BE2C (cell line): ENCODE results near the gene LRRC7.

ENCODE experiments used
- DNase-seq: peaks from one replicate; pipeline ENCODE4 v3.0.0-alpha.2; 2020
- H3K27me3 ChIP-seq: fragments of 250-450 bp; sonication (Bioruptor Pico); 2 replicates; pipeline ENCODE4 v1.5.1; 2020; ENCODE audit warnings: mild to moderate bottlenecking
- H3K36me3 ChIP-seq: fragments of 250-450 bp; sonication (Bioruptor Pico); 2 replicates; pipeline ENCODE4 v1.5.1; 2020; ENCODE audit warnings: mild to moderate bottlenecking
- H3K4me1 ChIP-seq: fragments of 250-450 bp; sonication (Bioruptor Pico); 2 replicates; pipeline ENCODE4 v1.5.1; 2020
- H3K4me3 ChIP-seq: 2 replicates; pipeline ENCODE4 v1.5.1; 2011; ENCODE audit warnings: low read depth, low read length
- H3K9me3 ChIP-seq: fragments of 250-450 bp; sonication (Bioruptor Pico); 2 replicates; pipeline ENCODE4 v1.5.1; 2020
- CTCF ChIP-seq: IDR thresholded peaks from 2 replicates; pipeline ENCODE4 v1.5.1; 2012; ENCODE audit warnings: mild to moderate bottlenecking, low read depth, low read length

Gene LRRC7

GRCh38 chr1:69643266-69643665, 75.5 kb downstream of the LRRC7 start:
- TF ChIP-seq CTCF, result no peak
- H3K36me3 ChIP-seq, result no peaks in the 10 kb centered on the region
- H3K9me3 ChIP-seq, result no peaks in the 10 kb centered on the region
- H3K27me3 ChIP-seq, result no peaks in the 10 kb centered on the region
- DNase-seq, result no peak
- no peak overlapping the region for H3K4me3 ChIP-seq
- H3K4me1 ChIP-seq, result no peaks in the 10 kb centered on the region

- Histone ChIP-seq H3K36me3 (no peaks in the 10 kb centered on the region), H3K4me3 (no peak overlapping the region), H3K27me3 (no peaks in the 10 kb centered on the region), H3K4me1 (no peaks in the 10 kb centered on the region), H3K9me3 (no peaks in the 10 kb centered on the region)
- no peak for TF ChIP-seq CTCF
- no peak for DNase-seq
Observed at GRCh38 chr1:69645477-69645876, 77.8 kb downstream of the LRRC7 start.

- H3K4me3 ChIP-seq, result no peak overlapping the region
- no peak for TF ChIP-seq CTCF
- no peaks in the 10 kb centered on the region for H3K27me3 ChIP-seq
- no peaks in the 10 kb centered on the region for H3K9me3 ChIP-seq
- H3K4me1 ChIP-seq, result no peaks in the 10 kb centered on the region
- DNase-seq, result no peak
- H3K36me3 ChIP-seq, result no peaks in the 10 kb centered on the region
Observed at GRCh38 chr1:69648486-69648885, 80.8 kb downstream of the LRRC7 start.

GRCh38 chr1:69649383-69649990, 81.8 kb downstream of the LRRC7 start:
- Histone ChIP-seq H3K9me3 (no peaks in the 10 kb centered on the region), H3K27me3 (no peaks in the 10 kb centered on the region), H3K4me3 (no peak overlapping the region), H3K4me1 (no peaks in the 10 kb centered on the region), H3K36me3 (no peaks in the 10 kb centered on the region)
- no peak for TF ChIP-seq CTCF
- DNase-seq, result no peak

- Histone ChIP-seq H3K9me3 (no peaks in the 10 kb centered on the region), H3K36me3 (no peaks in the 10 kb centered on the region), H3K4me3 (no peak overlapping the region), H3K27me3 (no peaks in the 10 kb centered on the region), H3K4me1 (no peaks in the 10 kb centered on the region)
- TF ChIP-seq CTCF, result no peak
- DNase-seq, result no peak
Observed at GRCh38 chr1:69650779-69651178, 83.1 kb downstream of the LRRC7 start.

- no peaks in the 10 kb centered on the region for H3K4me1 ChIP-seq
- no peak for DNase-seq
- H3K4me3 ChIP-seq, result no peak overlapping the region
- no peaks in the 10 kb centered on the region for H3K27me3 ChIP-seq
- H3K36me3 ChIP-seq, result no peaks in the 10 kb centered on the region
- TF ChIP-seq CTCF, result no peak
- no peaks in the 10 kb centered on the region for H3K9me3 ChIP-seq
Observed at GRCh38 chr1:69651656-69652055, 83.9 kb downstream of the LRRC7 start.
